KOPT-K1 (cell line): Measurements from ENCODE around the gene SOX18.
A peak's percentile ranks its signal among the peaks of the same experiment; 100 is the strongest.

Experiments used
- H3K27ac ChIP-seq: fragments of 200-600 bp; sonication (generic); 2 replicates; pipeline ENCODE4 v1.5.1; 2016; ENCODE audit warnings: antibody characterized with exemption, mild to moderate bottlenecking, low read depth, low read length; ENCODE audit not compliant: poor library complexity, severe bottlenecking
- H3K36me3 ChIP-seq: fragments of 200-600 bp; sonication (generic); 2 replicates; pipeline ENCODE4 v1.5.1; 2017; ENCODE audit warnings: antibody characterized with exemption, mild to moderate bottlenecking, low read length, moderate library complexity; ENCODE audit not compliant: insufficient read depth
- H3K9me3 ChIP-seq: fragments of 200-600 bp; sonication (generic); 2 replicates; pipeline ENCODE4 v1.5.1; 2017; ENCODE audit warnings: antibody characterized with exemption, low read length, mild to moderate bottlenecking; ENCODE audit not compliant: insufficient read depth, poor library complexity, severe bottlenecking

The SOX18 gene

GRCh38 chr20:64067005-64067632 is 17.7 kb upstream of the SOX18 start:
- H3K27ac ChIP-seq, result no peak overlapping the region
- no peaks in the 10 kb centered on the region for H3K9me3 ChIP-seq

GRCh38 chr20:64065974-64066343 is 16.5 kb upstream of the SOX18 start:
- no peaks in the 10 kb centered on the region for H3K36me3 ChIP-seq
- H3K27ac ChIP-seq, result peak overlapping the region; percentile 76
- no peaks in the 10 kb centered on the region for H3K9me3 ChIP-seq

More at GRCh38 chr20:64067005-64067632, 17.7 kb upstream of the SOX18 start:
- peaks cover 6% of the 10 kb centered on the region; the same call in 1 of the 2 replicates for H3K36me3 ChIP-seq

GRCh38 chr20:64065062-64065973 is 15.9 kb upstream of the SOX18 start:
- H3K9me3 ChIP-seq, result no peaks in the 10 kb centered on the region
- peak overlapping the region; percentile 76 for H3K27ac ChIP-seq
- no peaks in the 10 kb centered on the region for H3K36me3 ChIP-seq

- H3K27ac ChIP-seq, result peak overlapping the region; percentile 76
- H3K9me3 ChIP-seq, result no peaks in the 10 kb centered on the region
- no peaks in the 10 kb centered on the region for H3K36me3 ChIP-seq
These were observed 14.8 kb upstream of the SOX18 start for GRCh38 chr20:64064145-64064698.

- Histone ChIP-seq H3K36me3 (no peaks in the 10 kb centered on the region), H3K9me3 (no peaks in the 10 kb centered on the region), H3K27ac (peak overlapping the region; percentile 58)
These were observed 14.1 kb upstream of the SOX18 start for GRCh38 chr20:64063389-64064144.

GRCh38 chr20:64062596-64063388 is 13.4 kb upstream of the SOX18 start, which contains the start of gene TCEA2:
TCEA2 (plus strand) TSS chr20:64063198; CDS start chr20:64063313, 115 bp downstream.
- Histone ChIP-seq H3K27ac (peak within 1 kb of the TSS; percentile 58), H3K36me3 (no peaks in the 10 kb centered on the region), H3K9me3 (no peaks in the 10 kb centered on the region)

- H3K27ac ChIP-seq, result peak overlapping the region; percentile 58
- H3K36me3 ChIP-seq, result no peaks in the 10 kb centered on the region
- no peaks in the 10 kb centered on the region for H3K9me3 ChIP-seq
These were observed 12.8 kb upstream of the SOX18 start for GRCh38 chr20:64062276-64062595.

- H3K9me3 ChIP-seq, result no peaks in the 10 kb centered on the region
- no peak overlapping the region for H3K27ac ChIP-seq
- H3K36me3 ChIP-seq, result no peaks in the 10 kb centered on the region
These were observed 9.1 kb upstream of the SOX18 start for GRCh38 chr20:64058536-64058935.

- Histone ChIP-seq H3K36me3 (no peaks in the 10 kb centered on the region), H3K9me3 (no peaks in the 10 kb centered on the region), H3K27ac (no peak overlapping the region)
These were observed 8.4 kb upstream of the SOX18 start for GRCh38 chr20:64057628-64058498.

GRCh38 chr20:64056889-64057627 is 7.6 kb upstream of the SOX18 start:
- H3K27ac ChIP-seq, result no peak overlapping the region
- no peaks in the 10 kb centered on the region for H3K9me3 ChIP-seq
- H3K36me3 ChIP-seq, result no peaks in the 10 kb centered on the region

- Histone ChIP-seq H3K9me3 (no peaks in the 10 kb centered on the region), H3K36me3 (no peaks in the 10 kb centered on the region), H3K27ac (no peak overlapping the region)
These were observed 7.1 kb upstream of the SOX18 start for GRCh38 chr20:64056639-64056888.

- H3K27ac ChIP-seq, result no peak overlapping the region
- no peaks in the 10 kb centered on the region for H3K36me3 ChIP-seq
These were observed 6.6 kb upstream of the SOX18 start for GRCh38 chr20:64055893-64056638.

GRCh38 chr20:64055396-64055892 is 6.0 kb upstream of the SOX18 start:
- H3K27ac ChIP-seq, result no peak overlapping the region
- no peaks in the 10 kb centered on the region for H3K9me3 ChIP-seq
- H3K36me3 ChIP-seq, result no peaks in the 10 kb centered on the region

More at GRCh38 chr20:64055893-64056638, 6.6 kb upstream of the SOX18 start:
- H3K9me3 ChIP-seq, result no peaks in the 10 kb centered on the region
